ENCODE data around the gene RAI1.
A peak's percentile ranks its signal among the peaks of the same experiment; 100 is the strongest.

The RAI1 gene

GRCh38 chr17:17721140-17721668, 39.9 kb downstream of the RAI1 start:
- no peak for DNase-seq

- DNase-seq, result no peak
Measured at GRCh38 chr17:17722081-17722905, 41.0 kb downstream of the RAI1 start.

DNA sequence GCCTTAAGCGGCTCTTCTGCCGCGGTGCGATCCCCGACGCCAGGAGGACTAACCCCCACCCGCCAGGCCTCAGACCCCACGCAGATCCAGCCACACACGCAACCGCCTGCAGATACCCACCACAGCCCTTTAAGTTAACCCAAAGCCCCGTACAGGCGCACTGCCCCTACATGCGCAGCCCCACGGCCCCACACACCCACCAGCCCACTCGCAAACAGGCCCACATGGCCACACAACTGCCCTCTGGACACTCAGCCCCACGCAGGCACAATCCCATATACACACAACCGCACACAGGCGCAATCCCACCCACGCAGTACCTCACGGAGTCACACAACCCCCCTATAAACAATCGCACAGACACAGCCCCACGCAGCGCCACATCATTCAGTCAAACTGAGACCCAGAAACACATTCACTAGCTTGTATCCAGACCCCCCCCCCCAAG, 41.7 kb downstream of the RAI1 start:
- DNase-seq, result no peak

DNA sequence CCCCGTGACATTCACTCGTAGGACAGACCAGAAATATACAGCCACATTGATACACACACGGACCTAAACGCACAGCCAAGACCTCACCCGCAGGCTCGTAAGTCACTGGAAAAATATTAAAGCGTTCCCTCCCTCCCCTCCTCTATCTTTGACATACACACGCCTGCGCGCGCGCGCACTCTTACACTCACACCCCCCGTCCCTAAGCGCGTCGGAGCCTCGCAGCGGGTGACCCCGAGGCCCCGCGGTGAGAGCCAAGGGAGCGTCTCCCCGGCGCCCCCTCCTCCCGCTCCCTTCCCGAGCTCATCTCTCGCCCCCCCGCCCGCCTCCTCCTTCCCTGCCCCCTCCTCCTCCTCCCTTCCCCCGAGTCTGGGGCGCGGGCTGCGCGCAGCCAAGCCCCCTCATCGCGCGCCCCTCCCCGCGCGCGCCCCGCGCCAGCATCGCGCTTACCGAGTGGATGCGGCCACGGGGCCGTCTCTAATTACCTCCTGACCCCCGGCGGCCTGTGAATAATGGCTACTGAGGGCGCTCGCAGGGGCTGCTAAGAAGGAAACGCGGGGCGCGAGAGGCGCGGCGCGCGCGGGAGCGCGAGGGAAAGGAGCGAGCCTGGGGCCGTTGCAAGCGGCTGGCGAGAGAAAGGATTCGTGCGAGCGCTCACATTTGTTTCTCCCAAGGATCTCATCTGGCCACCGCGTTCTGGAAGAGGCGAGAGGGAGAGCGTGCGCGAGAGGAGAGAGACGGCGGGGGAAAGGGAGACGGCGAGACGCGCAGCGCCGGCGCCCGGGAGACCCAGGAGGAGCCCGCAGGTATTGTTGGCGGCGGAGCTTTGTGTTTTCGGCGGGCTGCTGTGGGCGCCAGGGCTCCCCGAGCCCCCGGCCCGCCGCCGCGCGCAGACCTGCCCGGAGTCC, 42.4 kb downstream of the RAI1 start:
- DNase-seq, result peak in 1 of 2 donors; percentile 22

- peak in 1 of 2 donors; percentile 24 for DNase-seq
Measured at GRCh38 chr17:17724307-17725010, 43.2 kb downstream of the RAI1 start.

DNA sequence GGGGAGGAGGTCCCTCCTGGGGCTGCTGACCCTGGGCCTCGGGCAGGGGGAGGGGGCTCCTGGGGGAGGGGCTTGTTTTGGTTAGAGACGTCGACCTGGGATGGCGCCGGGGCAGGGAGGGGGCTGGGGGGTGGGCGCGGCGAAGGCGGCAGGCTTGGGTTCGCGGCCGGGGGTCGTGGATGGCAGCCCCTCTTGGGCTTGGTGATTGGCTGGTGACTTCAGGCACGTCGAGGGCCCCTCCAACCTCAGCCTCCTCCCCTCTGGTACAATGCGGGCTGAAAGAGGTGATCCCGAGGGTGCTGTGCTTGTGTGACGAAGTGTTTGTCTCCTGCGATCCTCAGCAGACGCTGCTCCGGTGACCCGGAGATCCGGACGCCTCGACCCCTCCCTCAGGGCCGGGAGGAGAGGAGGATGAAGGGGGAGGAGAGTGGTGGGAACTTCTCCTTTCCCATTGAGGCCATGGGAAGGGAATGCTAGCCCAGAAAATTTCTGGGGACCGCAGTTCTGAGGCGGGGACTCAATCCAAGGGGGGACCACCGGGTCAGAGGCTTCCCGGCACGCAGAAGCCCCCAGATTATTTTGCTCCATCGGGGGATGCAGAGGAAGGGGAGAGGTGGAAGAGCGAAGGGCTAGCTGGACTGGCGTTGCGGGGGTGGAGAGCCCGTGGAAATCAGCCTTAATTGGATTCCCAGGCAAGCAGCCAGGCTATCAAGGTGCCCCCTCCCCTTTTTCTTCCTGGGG, 43.9 kb downstream of the RAI1 start:
- DNase-seq, result no peak

- no peak for DNase-seq
Measured at GRCh38 chr17:17725752-17726457, 44.6 kb downstream of the RAI1 start.

GRCh38 chr17:17726458-17727060, 45.3 kb downstream of the RAI1 start:
- DNase-seq, result no peak

DNA sequence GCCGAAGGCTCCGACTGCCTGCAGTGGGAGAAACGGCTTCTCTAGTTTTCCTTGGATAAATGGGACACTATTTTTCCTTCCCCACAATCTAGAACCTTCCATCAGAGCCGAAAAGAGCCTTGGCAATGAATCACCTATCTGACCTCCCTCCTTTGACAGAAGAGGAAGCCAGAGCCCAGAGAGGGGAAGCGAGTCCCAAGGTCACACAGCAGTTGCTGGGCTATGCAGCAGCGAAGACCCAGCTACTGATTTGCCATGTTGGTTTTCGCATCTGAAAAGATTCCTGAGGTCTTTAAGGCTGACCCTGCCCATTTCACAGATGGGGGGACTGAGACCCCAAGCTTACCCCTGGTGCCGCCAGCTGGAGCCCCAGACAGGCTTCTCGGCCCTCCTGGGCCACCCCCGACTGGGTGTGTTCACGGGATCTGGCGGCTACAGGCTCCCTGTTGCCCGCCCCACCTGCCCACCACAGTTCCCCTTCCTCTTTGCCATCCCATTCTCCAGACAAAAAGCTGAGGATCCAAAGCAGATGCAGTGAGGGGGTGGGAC, 45.9 kb downstream of the RAI1 start:
- no peak for DNase-seq

GRCh38 chr17:17728146-17728545, 46.9 kb downstream of the RAI1 start:
- DNase-seq, result no peak

DNA sequence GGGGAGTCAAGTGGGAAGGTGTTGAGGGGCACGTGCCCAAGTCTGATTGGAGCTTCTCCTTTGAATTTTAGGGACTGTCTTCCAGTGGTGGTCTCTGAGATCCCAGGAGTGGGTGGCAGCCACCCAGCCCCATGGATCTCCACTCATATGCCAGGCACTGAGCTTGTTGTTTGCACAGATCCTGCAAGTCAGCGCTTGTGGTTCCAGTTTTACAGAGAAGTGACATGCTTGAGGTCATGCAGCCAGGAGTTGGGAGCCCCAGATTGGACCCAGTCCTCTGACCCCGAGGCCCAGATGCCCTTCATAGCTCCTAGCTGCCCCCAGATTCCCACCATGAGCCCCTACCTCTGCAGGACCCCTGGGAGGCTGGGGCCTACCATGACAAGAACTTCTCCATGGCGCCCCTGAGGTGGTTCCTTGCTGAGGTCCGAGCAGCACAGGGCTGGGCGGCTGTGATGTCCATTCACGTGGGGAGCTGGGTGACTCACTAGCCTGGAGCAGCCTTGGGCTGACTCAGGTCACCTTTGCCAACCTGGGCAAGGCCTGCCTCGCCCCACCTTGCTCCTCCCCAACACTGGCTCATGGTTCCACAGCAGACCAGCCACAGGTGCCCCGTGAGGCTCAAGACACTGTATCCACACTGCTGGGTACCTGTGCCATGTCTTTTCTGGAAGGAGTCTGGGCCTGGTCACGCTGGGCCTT, 47.4 kb downstream of the RAI1 start:
- no peak for DNase-seq

DNA sequence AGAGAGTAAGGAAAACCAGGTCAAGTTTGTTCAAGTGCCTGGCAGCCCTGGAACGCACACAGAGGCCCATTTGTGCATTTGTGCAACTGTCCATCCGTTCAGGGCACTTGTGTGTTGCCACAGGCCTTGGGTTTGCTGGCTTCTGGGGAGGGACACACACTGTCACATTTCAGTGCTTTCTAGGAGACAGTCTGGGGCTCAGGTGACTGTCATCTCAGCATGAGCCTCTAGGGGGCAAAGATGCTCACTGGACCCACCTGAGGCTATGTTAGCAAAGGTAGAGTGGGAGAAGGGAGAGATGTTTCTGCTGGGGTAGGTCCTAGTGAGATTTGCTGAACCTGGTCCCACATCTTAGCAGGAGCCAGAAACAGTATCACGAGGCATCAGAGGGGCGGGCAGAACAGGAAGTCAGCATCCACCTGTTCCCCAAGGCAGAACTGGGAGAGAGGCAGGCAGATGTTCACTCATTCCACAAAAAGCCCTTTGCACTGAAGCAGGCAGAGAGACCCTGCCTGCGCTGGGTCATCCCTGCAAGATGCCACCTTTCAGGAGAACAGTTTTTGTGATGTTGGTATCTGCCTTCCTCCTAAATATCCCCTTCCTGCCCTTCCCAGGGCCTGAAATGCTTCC, 48.5 kb downstream of the RAI1 start:
- peak; percentile 69 to 76 for DNase-seq

GRCh38 chr17:17730250-17730935, 49.1 kb downstream of the RAI1 start:
- DNase-seq, result no peak

GRCh38 chr17:17732444-17732843, 51.2 kb downstream of the RAI1 start:
- no peak for DNase-seq

- no peak for DNase-seq
Measured at GRCh38 chr17:17732892-17733670, 51.8 kb downstream of the RAI1 start.

DNA sequence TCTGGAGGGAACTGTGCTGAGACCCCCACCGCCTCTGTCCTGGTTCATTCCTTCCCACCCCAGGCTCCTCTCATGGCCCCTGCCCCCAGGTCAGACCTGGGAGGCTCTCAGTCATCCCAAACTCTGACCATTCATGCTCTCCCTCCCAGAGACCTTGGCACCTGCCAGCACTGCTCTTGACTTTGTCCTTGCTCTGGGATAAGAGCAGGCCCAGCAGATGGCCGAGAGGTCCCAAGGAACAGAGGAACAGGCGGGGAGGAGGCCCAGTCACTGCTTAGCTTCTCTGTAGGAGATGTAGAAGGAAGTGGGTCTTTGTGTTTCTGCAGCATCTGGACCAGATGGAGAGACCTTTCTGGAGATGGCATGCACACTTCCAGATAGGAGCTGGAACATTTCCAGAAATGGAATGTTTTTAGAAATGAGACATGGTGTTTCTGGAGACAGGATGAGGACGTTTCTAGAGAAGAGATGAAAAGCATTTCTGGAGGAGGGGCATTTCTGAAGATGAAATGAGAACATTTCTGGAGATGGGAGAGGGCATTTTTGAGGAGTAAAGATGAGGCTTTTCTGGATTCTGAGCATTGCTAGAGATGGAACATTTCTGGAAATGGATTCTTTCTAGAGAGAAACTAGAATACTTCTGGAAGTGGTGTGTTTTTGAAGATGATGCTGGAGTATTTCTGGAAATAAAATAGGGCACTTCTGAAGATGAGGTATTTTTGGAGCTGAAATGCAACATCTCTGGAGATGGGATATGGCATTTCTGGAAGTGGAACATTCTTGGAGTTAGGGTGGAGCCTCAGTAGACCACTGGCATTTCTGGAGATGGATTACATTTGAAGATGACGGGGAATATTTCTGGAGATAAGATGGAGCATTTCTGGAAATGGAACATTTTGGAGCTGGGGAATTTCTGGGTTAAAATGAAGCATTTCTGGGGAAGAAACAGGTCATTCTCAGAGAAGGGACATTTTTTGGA, 55.2 kb downstream of the RAI1 start:
- no peak for DNase-seq
